Articular chondrocyte of knee joint (primary cell): ENCODE results near the gene SLC7A5. TPM values are rescaled to one million over a fixed set of nuclear protein-coding genes. Genes with fewer than 3 reads are reported as not detected.

ENCODE experiments used
- small RNA-seq: library from RNA; depleted of rRNA; stranded (forward); fragments of <200 nt; gene quantifications from one replicate; pipeline ENCODE3, GENCODE V24; 2012
- total RNA-seq: library from RNA; depleted of rRNA; stranded (reverse); fragments of >200 nt; gene quantifications from 2 replicates; pipeline ENCODE4 v1.2.3, GENCODE V29; 2012

The SLC7A5 gene
- 14.7 and 52.9 TPM in 2 replicates for total RNA-seq

DNA sequence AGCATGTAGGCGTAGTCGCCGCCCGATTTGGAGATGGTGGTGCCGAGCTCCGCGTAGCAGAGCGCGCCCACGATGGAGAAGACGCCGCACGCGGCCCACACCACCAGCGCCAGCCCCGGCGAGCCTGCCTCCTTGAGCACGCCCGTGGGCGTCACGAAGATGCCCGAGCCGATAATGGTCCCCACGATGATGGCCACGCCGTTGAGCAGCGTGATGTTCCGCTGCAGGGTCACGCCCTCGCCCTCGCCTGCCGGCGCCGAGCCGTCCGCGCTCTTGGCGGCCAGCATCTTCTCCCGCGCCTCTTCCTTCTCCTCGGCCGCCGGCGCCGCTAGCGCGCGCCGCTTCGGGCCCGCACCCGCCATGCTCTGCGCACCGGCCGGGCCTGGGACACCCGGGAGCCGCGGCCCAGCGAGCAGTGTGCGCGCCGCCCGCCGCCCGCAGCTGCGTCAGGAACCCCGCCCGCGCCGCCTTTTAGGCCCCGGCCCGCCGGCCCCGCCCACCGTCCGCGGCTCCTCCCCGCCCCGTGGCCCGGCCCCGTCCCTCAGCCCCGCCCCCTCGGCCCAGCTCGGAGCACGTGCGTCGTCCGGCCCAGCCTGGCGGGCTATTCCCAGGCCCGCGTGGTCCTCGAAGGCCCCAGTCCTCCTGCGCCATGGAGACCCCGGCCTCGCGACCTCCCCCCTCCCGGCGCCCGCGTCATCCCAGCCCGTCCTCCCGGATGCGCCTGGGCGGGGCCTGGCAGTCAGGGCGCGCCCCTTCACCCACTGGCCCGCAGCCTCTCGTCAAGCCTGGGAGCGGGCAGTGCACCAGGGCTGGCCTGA lies at the start of gene SLC7A5:
Gene SLC7A5 (minus strand): TSS at position 447 of the 818 bp plus-strand sequence. CDS start 85 bp downstream, at position 362.

Small RNAs within 50 kb of the gene (small RNA-seq; reads per million reads assigned to genes)
- gene MIR6775: not detected

Other genes starting within 250 kb of the SLC7A5 start
- 14.6 and 21.2 TPM in 2 replicates for gene KLHDC4, start 103.5 kb downstream of the SLC7A5 start, total RNA-seq
- gene CA5A, start 67.0 kb upstream of the SLC7A5 start, total RNA-seq: not detected in 2 replicates
- 17.0 and 19.5 TPM in 2 replicates for gene BANP, start 81.9 kb upstream of the SLC7A5 start, total RNA-seq